Measurements from ENCODE around the gene ZNF679. TPM values are rescaled to one million over a fixed set of nuclear protein-coding genes. Genes with fewer than 3 reads are reported as not detected.

ZNF679 gene
- total RNA-seq, 1 experiment from 2014 or later: not detected

GRCh38 chr7:64183827-64184372 lies 44.4 kb upstream of the ZNF679 start:
- RAD21 ChIA-PET (ENCODE audit: low non-redundant PET in 1 of 2, low total read pairs in 2 of 2, uncharacterized antibody in 2 of 2, unreplicated experiment in 2 of 2): no interaction called here
- Histone ChIP-seq H3K9me2 (ENCODE audit: insufficient read depth) (no peaks in the 10 kb centered on the region), H3K9me3 (ENCODE audit: control insufficient read depth in 1 of 2, insufficient read depth in 1 of 2, low read depth in 1 of 2, low read length in 2 of 2) (peaks cover 10% of the 10 kb centered on the region in 2 experiments; a peak in 2 of 4 replicates)

More at GRCh38 chr7:64183827-64184372, 44.4 kb upstream of the ZNF679 start:
- CTCF ChIA-PET: no interaction called here
- no peaks in the 10 kb centered on the region for H3K27me3 ChIP-seq (ENCODE audit: insufficient read depth, low read length)
- no peak for TF ChIP-seq CEBPB (IDR thresholded peaks at IDR 0.05; ENCODE audit: low read depth)
- no peak for TF ChIP-seq TCF7L2 (IDR thresholded peaks at IDR 0.05; ENCODE audit: borderline replicate concordance, extremely low read depth, insufficient read depth, insufficient read length)
- no peak for TF ChIP-seq YY1 (IDR thresholded peaks at IDR 0.05; ENCODE audit: extremely low read depth, insufficient replicate concordance, low read depth, low read length)
- TF ChIP-seq CBX3 (IDR thresholded peaks at IDR 0.05; ENCODE audit: low read depth): no peak
- TF ChIP-seq ELF1 (IDR thresholded peaks at IDR 0.05; ENCODE audit: borderline replicate concordance, low read depth): no peak
- TF ChIP-seq ZBTB33 (IDR thresholded peaks at IDR 0.05; ENCODE audit: extremely low read depth, insufficient replicate concordance, low read length): no peak
- no peak for TF ChIP-seq SRF (IDR thresholded peaks at IDR 0.05; ENCODE audit: low read depth)
- no peak for TF ChIP-seq CTCF (IDR thresholded peaks at IDR 0.05 in 2 of 3, conservative IDR thresholded peaks at IDR 0.05 in 1 of 3; ENCODE audit: borderline replicate concordance in 1 of 3, insufficient read depth in 1 of 3, low read depth in 2 of 3, low read length in 2 of 3)
- no peak for TF ChIP-seq EZH2phosphoT487 (IDR thresholded peaks at IDR 0.05; ENCODE audit: borderline replicate concordance)
- TF ChIP-seq ZFX (IDR thresholded peaks at IDR 0.05): no peak
- no peak overlapping the region for H3K4me2 ChIP-seq (ENCODE audit: low read length)
- H4K20me1 ChIP-seq (ENCODE audit: insufficient read depth): no peaks in the 10 kb centered on the region; the same call in 1 of the 2 replicates
- H3K4me3 ChIP-seq (replicated peaks in 1 of 2; ENCODE audit: low read depth in 1 of 2, low read length in 2 of 2): no peak overlapping the region
- intact Hi-C loops (cut with micrococcal nuclease): loop anchor here (5.0 kb wide), 1 partner anchor 433 kb away; no protein-coding TSS in a partner anchor
- no peak overlapping the region for H3K9ac ChIP-seq (ENCODE audit: low read length)
- POLR2A ChIA-PET: no interaction called here
- no peak overlapping the region for H2AFZ ChIP-seq (ENCODE audit: low read depth, low read length, poor library complexity, severe bottlenecking)
- no peaks in the 10 kb centered on the region for H3K79me2 ChIP-seq (ENCODE audit: insufficient read depth, low read length)
- no peak for DNase-seq (ENCODE audit: low read depth, low spot score)
- no peak overlapping the region for H3K27ac ChIP-seq (ENCODE audit: low read depth, low read length)
- no peak for ATAC-seq
- no TSS peak for BruUV-seq (replicated peaks)
- H3K36me3 ChIP-seq (ENCODE audit: control insufficient read depth in 1 of 2, insufficient read depth in 2 of 2, low read length in 2 of 2): no peaks in the 10 kb centered on the region
- H3K4me1 ChIP-seq (ENCODE audit: control insufficient read depth in 1 of 2, insufficient read depth in 2 of 2, low read length in 2 of 2): no peaks in the 10 kb centered on the region

Data from HCT116 (cell line).